GM19023 (cell line): ENCODE results near the gene SLC38A3.

Source experiments
- ATAC-seq: cut with Tn5 transposase; IDR thresholded peaks from one replicate; pipeline ENCODE4 v1.9.1; 2021; ENCODE audit warnings: mild to moderate bottlenecking, moderate library complexity; ENCODE audit not compliant: unreplicated experiment

Gene SLC38A3

GRCh38 chr3:50190936-50191660, 14.0 kb upstream of the SLC38A3 start, which contains the start of gene GNAT1:
Gene GNAT1, plus strand, starts transcription at chr3:50191610. Its CDS starts 116 bp downstream, at chr3:50191726.
- ATAC-seq = no peak

- ATAC-seq = no peak
Observed at GRCh38 chr3:50192124-50192523, 12.9 kb upstream of the SLC38A3 start.

- ATAC-seq = no peak
Observed at GRCh38 chr3:50192689-50193141, 12.4 kb upstream of the SLC38A3 start.

- no peak for ATAC-seq
Observed at GRCh38 chr3:50193286-50193685, 11.8 kb upstream of the SLC38A3 start.

- no peak for ATAC-seq
Observed at GRCh38 chr3:50193746-50194127, 11.3 kb upstream of the SLC38A3 start.

- no peak for ATAC-seq
Observed at GRCh38 chr3:50194128-50194902, 10.8 kb upstream of the SLC38A3 start.

- ATAC-seq = no peak
Observed at GRCh38 chr3:50194903-50195500, 10.1 kb upstream of the SLC38A3 start.

GRCh38 chr3:50195501-50196252, 9.4 kb upstream of the SLC38A3 start:
- ATAC-seq = no peak

GRCh38 chr3:50196253-50196801, 8.7 kb upstream of the SLC38A3 start:
- no peak for ATAC-seq

GRCh38 chr3:50201573-50202315, 3.3 kb upstream of the SLC38A3 start:
- ATAC-seq = no peak

GRCh38 chr3:50202353-50203112, 2.5 kb upstream of the SLC38A3 start:
- no peak for ATAC-seq

- no peak for ATAC-seq
Observed at GRCh38 chr3:50203113-50203808, 1.8 kb upstream of the SLC38A3 start.

- no peak for ATAC-seq
Observed at GRCh38 chr3:50203809-50204803, 965 bp upstream of the SLC38A3 start.

- ATAC-seq = no peak
Observed at GRCh38 chr3:50205413-50206276, 574 bp downstream of the SLC38A3 start.

GRCh38 chr3:50207359-50208042, 2.4 kb downstream of the SLC38A3 start:
- ATAC-seq = no peak
